ENCODE data around the gene IL1RL2. TPM values are rescaled to one million over a fixed set of nuclear protein-coding genes. Genes with fewer than 3 reads are reported as not detected.

IL1RL2 gene
- total RNA-seq, 4 donors from 2014 or later = 0.40 to 0.87 (median 0.47) TPM; not detected in 1

GRCh38 chr2:102237176-102237575, 50.4 kb downstream of the IL1RL2 start:
- no peaks in the 10 kb centered on the region for H3K36me3 ChIP-seq
- TF ChIP-seq POLR2AphosphoS5 (IDR thresholded peaks at IDR 0.05) (no peak), POLR2A (IDR thresholded peaks at IDR 0.05) (no peak), EP300 (IDR thresholded peaks at IDR 0.05) (no peak), CTCF (IDR thresholded peaks at IDR 0.05) (no peak)
- H3K4me1 ChIP-seq = peaks cover 0 to 12% (median 3%) of the 10 kb centered on the region in 3 donors
- no peaks in the 10 kb centered on the region for H3K9me3 ChIP-seq
- no peak for ATAC-seq
- H3K4me3 ChIP-seq = no peak overlapping the region
- 100% methylated on average over 1 to 3 of the region's 11 CpGs for WGBS, 2 donors (ENCODE audit: low coverage in 1 of 2)
- no peaks in the 10 kb centered on the region for H3K27me3 ChIP-seq
- no peak overlapping the region for H3K27ac ChIP-seq

- H3K27ac ChIP-seq = no peak overlapping the region
Observed at GRCh38 chr2:102238039-102238756, 51.4 kb downstream of the IL1RL2 start.

GRCh38 chr2:102238778-102239177, 52.0 kb downstream of the IL1RL2 start:
- Histone ChIP-seq H3K27me3 (no peaks in the 10 kb centered on the region), H3K27ac (no peak overlapping the region), H3K4me1 (peaks cover 0 to 12% (median 3%) of the 10 kb centered on the region in 3 donors), H3K9me3 (no peaks in the 10 kb centered on the region), H3K36me3 (no peaks in the 10 kb centered on the region), H3K4me3 (no peak overlapping the region)
- 92% methylated on average over 2 of the region's 2 CpGs; no CpG with 5 or more reads in 1 of the 2 donors for WGBS, 2 donors (ENCODE audit: low coverage in 1 of 2)
- ATAC-seq = no peak
- TF ChIP-seq POLR2A (IDR thresholded peaks at IDR 0.05) (no peak), EP300 (IDR thresholded peaks at IDR 0.05) (no peak), CTCF (IDR thresholded peaks at IDR 0.05) (no peak), POLR2AphosphoS5 (IDR thresholded peaks at IDR 0.05) (no peak)

More at GRCh38 chr2:102238039-102238756, 51.4 kb downstream of the IL1RL2 start:
- no peaks in the 10 kb centered on the region for H3K27me3 ChIP-seq
- no peaks in the 10 kb centered on the region for H3K36me3 ChIP-seq
- 70 to 79% methylated on average over 4 to 10 of the region's 10 CpGs for WGBS, 2 donors (ENCODE audit: low coverage in 1 of 2)
- peaks cover 0 to 12% (median 3%) of the 10 kb centered on the region in 3 donors for H3K4me1 ChIP-seq
- no peak overlapping the region for H3K4me3 ChIP-seq
- TF ChIP-seq POLR2A (IDR thresholded peaks at IDR 0.05) (no peak), CTCF (IDR thresholded peaks at IDR 0.05) (no peak), EP300 (IDR thresholded peaks at IDR 0.05) (no peak), POLR2AphosphoS5 (IDR thresholded peaks at IDR 0.05) (no peak)
- no peak for ATAC-seq
- H3K9me3 ChIP-seq = no peaks in the 10 kb centered on the region

GRCh38 chr2:102239344-102239743, 52.5 kb downstream of the IL1RL2 start:
- Histone ChIP-seq H3K4me1 (peaks cover 0 to 12% (median 3%) of the 10 kb centered on the region in 3 donors), H3K27ac (no peak overlapping the region), H3K36me3 (no peaks in the 10 kb centered on the region), H3K4me3 (no peak overlapping the region), H3K27me3 (no peaks in the 10 kb centered on the region), H3K9me3 (no peaks in the 10 kb centered on the region)
- no peak for ATAC-seq
- no peak for TF ChIP-seq EP300 (IDR thresholded peaks at IDR 0.05)
- WGBS, 2 donors (ENCODE audit: low coverage in 1 of 2) = 80 to 94% methylated on average over 4 to 5 of the region's 7 CpGs

- Histone ChIP-seq H3K4me1 (peaks cover 0 to 12% (median 3%) of the 10 kb centered on the region in 3 donors), H3K27me3 (no peaks in the 10 kb centered on the region), H3K27ac (peak overlapping the region in 3 of 4 donors; percentile 54 to 69 (median 57)), H3K36me3 (no peaks in the 10 kb centered on the region), H3K4me3 (no peak overlapping the region), H3K9me3 (no peaks in the 10 kb centered on the region)
- peak; percentile 92 for ATAC-seq
- TF ChIP-seq POLR2AphosphoS5 (IDR thresholded peaks at IDR 0.05) (peak; percentile 79), POLR2A (IDR thresholded peaks at IDR 0.05) (no peak), CTCF (IDR thresholded peaks at IDR 0.05) (peak; percentile 91 to 98 (median 94))
- WGBS, 2 donors (ENCODE audit: low coverage in 1 of 2) = 10 to 55% methylated on average over 4 to 14 of the region's 22 CpGs
Observed at GRCh38 chr2:102240640-102241370, 54.0 kb downstream of the IL1RL2 start.

Measured in gastroesophageal sphincter (tissue), 4 donors.